ENCODE measurements around the gene RAB40B. TPM values are rescaled to one million over a fixed set of nuclear protein-coding genes. Genes with fewer than 3 reads are reported as not detected.

Gene RAB40B
- total and polyA plus RNA-seq, 2 experiments from 2014 or later = 20.0 to 27.8 TPM

- 73% methylated on average over 4 of the region's 9 CpGs for WGBS (ENCODE audit: low lambda C conversion rate, missing lambda C conversion rate)
- Histone ChIP-seq H3K36me3 (replicated peaks; ENCODE audit: insufficient read depth, low read depth) (no peaks in the 10 kb centered on the region), H3K4me2 (no peak overlapping the region), H3K27ac (no peak overlapping the region), H3K4me1 (ENCODE audit: insufficient read depth) (peaks cover 4% of the 10 kb centered on the region), H2AFZ (no peak overlapping the region), H3K4me3 (no peak overlapping the region), H3K9me2 (replicated peaks; ENCODE audit: insufficient read depth) (no peaks in the 10 kb centered on the region), H3K9me3 (ENCODE audit: low read depth) (no peaks in the 10 kb centered on the region), H4K20me1 (ENCODE audit: insufficient read depth, poor library complexity, severe bottlenecking) (no peaks in the 10 kb centered on the region), H3K79me2 (no peaks in the 10 kb centered on the region), H3K27me3 (no peaks in the 10 kb centered on the region)
- TF ChIP-seq CTCF (IDR thresholded peaks at IDR 0.05; ENCODE audit: poor library complexity) (no peak), EZH2 (IDR thresholded peaks at IDR 0.05; ENCODE audit: borderline replicate concordance) (no peak), EZH2phosphoT487 (IDR thresholded peaks at IDR 0.05; ENCODE audit: low read depth, severe bottlenecking, unreplicated experiment) (no peak)
- no peak for DNase-seq (ENCODE audit: low spot score)
Measured at GRCh38 chr17:82709024-82709675, 10.7 kb upstream of the RAB40B start.

- Histone ChIP-seq H3K9me2 (replicated peaks; ENCODE audit: insufficient read depth) (no peaks in the 10 kb centered on the region), H4K20me1 (ENCODE audit: insufficient read depth, poor library complexity, severe bottlenecking) (no peaks in the 10 kb centered on the region), H3K27ac (no peak overlapping the region), H3K27me3 (no peaks in the 10 kb centered on the region), H3K4me3 (no peak overlapping the region), H3K79me2 (no peaks in the 10 kb centered on the region), H3K4me2 (no peak overlapping the region), H2AFZ (no peak overlapping the region), H3K9me3 (ENCODE audit: low read depth) (no peaks in the 10 kb centered on the region), H3K4me1 (ENCODE audit: insufficient read depth) (peaks cover 4% of the 10 kb centered on the region), H3K36me3 (replicated peaks; ENCODE audit: insufficient read depth, low read depth) (no peaks in the 10 kb centered on the region)
- no peak for DNase-seq (ENCODE audit: low spot score)
- WGBS (ENCODE audit: low lambda C conversion rate, missing lambda C conversion rate) = 97% methylated on average over 18 of the region's 18 CpGs
- TF ChIP-seq CTCF (IDR thresholded peaks at IDR 0.05; ENCODE audit: poor library complexity) (no peak), EZH2phosphoT487 (IDR thresholded peaks at IDR 0.05; ENCODE audit: low read depth, severe bottlenecking, unreplicated experiment) (no peak), EZH2 (IDR thresholded peaks at IDR 0.05; ENCODE audit: borderline replicate concordance) (no peak)
Measured at GRCh38 chr17:82705756-82706155, 7.3 kb upstream of the RAB40B start.

- Histone ChIP-seq H3K27ac (no peak overlapping the region), H3K79me2 (no peaks in the 10 kb centered on the region), H3K36me3 (replicated peaks; ENCODE audit: insufficient read depth, low read depth) (no peaks in the 10 kb centered on the region), H3K4me3 (no peak overlapping the region), H3K9me3 (ENCODE audit: low read depth) (no peaks in the 10 kb centered on the region), H3K4me2 (no peak overlapping the region), H2AFZ (no peak overlapping the region), H3K9me2 (replicated peaks; ENCODE audit: insufficient read depth) (no peaks in the 10 kb centered on the region), H3K27me3 (no peaks in the 10 kb centered on the region), H3K4me1 (ENCODE audit: insufficient read depth) (peaks cover 4% of the 10 kb centered on the region), H4K20me1 (ENCODE audit: insufficient read depth, poor library complexity, severe bottlenecking) (no peaks in the 10 kb centered on the region)
- 86% methylated on average over 13 of the region's 13 CpGs for WGBS (ENCODE audit: low lambda C conversion rate, missing lambda C conversion rate)
- TF ChIP-seq EZH2 (IDR thresholded peaks at IDR 0.05; ENCODE audit: borderline replicate concordance) = no peak
- TF ChIP-seq EZH2phosphoT487 (IDR thresholded peaks at IDR 0.05; ENCODE audit: low read depth, severe bottlenecking, unreplicated experiment) = no peak
- no peak for TF ChIP-seq CTCF (IDR thresholded peaks at IDR 0.05; ENCODE audit: poor library complexity)
- DNase-seq (ENCODE audit: low spot score) = no peak
Measured at GRCh38 chr17:82704886-82705285, 6.4 kb upstream of the RAB40B start.

All from hepatocyte (in vitro differentiated cells).